ENCODE results near the gene PRDM16. TPM values are rescaled to one million over a fixed set of nuclear protein-coding genes. Genes with fewer than 3 reads are reported as not detected.

Gene PRDM16
- total and polyA plus RNA-seq, 2 of the 4 experiments (the other 2 are of a cell fraction) = 0.02 TPM; not detected in 1

DNA sequence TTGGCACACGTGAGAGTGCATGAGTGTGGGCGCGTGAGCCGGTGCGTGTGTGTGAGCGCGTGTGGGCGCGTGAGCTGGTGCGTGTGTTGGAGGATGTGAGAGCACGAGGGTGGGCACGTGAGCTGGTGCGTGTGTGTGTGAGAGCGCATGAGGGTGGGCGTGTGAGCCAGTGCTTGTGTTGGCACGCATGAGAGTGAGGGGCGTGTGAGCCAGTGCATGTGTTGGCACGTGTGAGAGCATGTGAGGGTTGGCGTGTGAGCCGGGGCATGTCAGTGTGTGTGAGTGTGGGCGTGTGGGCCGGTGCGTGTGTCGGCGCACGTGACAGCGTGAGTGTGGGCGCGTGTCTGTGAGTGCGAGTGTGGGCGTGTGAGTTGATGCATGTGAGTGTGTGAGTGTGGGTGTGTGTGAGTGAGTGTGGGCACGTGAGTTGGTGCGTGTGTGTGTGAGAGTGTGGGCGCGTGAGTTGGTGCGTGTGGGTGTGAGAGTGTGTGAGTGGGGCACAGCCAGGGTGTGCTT is 339.8 kb downstream of the PRDM16 start:
- Histone ChIP-seq H3K4ac (ENCODE audit: low read depth, low read length) (no peak overlapping the region), H4K5ac (ENCODE audit: low read depth, low read length) (no peak overlapping the region), H3K14ac (replicated peaks; ENCODE audit: low read depth, low read length) (no peak overlapping the region), H2AFZ (replicated peaks; ENCODE audit: low read length, poor library complexity) (peak overlapping the region; percentile 49), H2BK20ac (ENCODE audit: low read depth, low read length) (no peak overlapping the region), H3K4me2 (ENCODE audit: low read depth, low read length) (no peak overlapping the region), H3K27ac (ENCODE audit: insufficient read depth, low read length) (no peak overlapping the region), H3K9me3 (ENCODE audit: control insufficient read depth, insufficient read depth, low read length) (peaks cover 3% of the 10 kb centered on the region; the same call in 1 of the 2 replicates), H2BK5ac (ENCODE audit: low read depth, low read length, poor library complexity, severe bottlenecking) (no peak overlapping the region), H3K56ac (ENCODE audit: extremely low read depth, insufficient read depth, low read length) (no peak overlapping the region), H3K23ac (ENCODE audit: low read depth, low read length) (no peak overlapping the region), H2AK9ac (replicated peaks; ENCODE audit: low read depth, low read length, poor library complexity) (no peak overlapping the region), H3K4me1 (ENCODE audit: control insufficient read depth, insufficient read depth, low read length) (no peaks in the 10 kb centered on the region), H3K36me3 (ENCODE audit: control insufficient read depth, insufficient read depth, low read length) (no peaks in the 10 kb centered on the region), H4K20me1 (ENCODE audit: insufficient read depth, low read length) (no peaks in the 10 kb centered on the region), H2BK120ac (ENCODE audit: low read depth, low read length) (no peak overlapping the region), H3K18ac (ENCODE audit: low read depth, low read length) (no peak overlapping the region), H3K27me3 (ENCODE audit: control insufficient read depth, insufficient read depth, low read length) (no peaks in the 10 kb centered on the region; the same call in 1 of the 2 replicates), H4K91ac (ENCODE audit: insufficient read depth, low read depth, low read length) (no peak overlapping the region), H4K8ac (ENCODE audit: low read depth in 2 of 2, low read length in 2 of 2) (no peak overlapping the region), H3K9ac (ENCODE audit: low read depth, low read length) (no peak overlapping the region), H3K4me3 (ENCODE audit: insufficient read depth, low read depth, low read length) (no peak overlapping the region), H2BK15ac (ENCODE audit: low read depth, low read length) (no peak overlapping the region), H2AK5ac (ENCODE audit: low read depth, low read length) (no peak overlapping the region), H3K9me1 (ENCODE audit: insufficient read depth, low read length) (no peaks in the 10 kb centered on the region), H3K79me1 (ENCODE audit: low read depth in 1 of 2, low read length in 2 of 2) (no peaks in the 10 kb centered on the region)
- ATAC-seq (ENCODE audit: low read depth) (no peak), DNase-seq (no peak)
- POLR2A ChIA-PET (ENCODE audit: unreplicated experiment) = no interaction called here
- intact Hi-C loops (cut with micrococcal nuclease) (no loop called here), in situ Hi-C loops (cut with MboI; ENCODE audit: low sequenced_read_pairs) (no loop called here), dilution Hi-C loops (cut with HindIII; ENCODE audit: low sequenced_read_pairs, unreplicated experiment) (no loop called here)
- BruUV-seq (replicated peaks) = no TSS peak
- WGBS, 2 experiments (ENCODE audit: extremely low coverage in 2 of 2, insufficient read length in 1 of 2) = 94% methylated on average over 26 of the region's 36 CpGs; no CpG with 5 or more reads in 1 of the 2 experiments
- CTCF ChIA-PET = no interaction called here
- TF ChIP-seq FOS (IDR thresholded peaks at IDR 0.05; ENCODE audit: low read depth, low read length) (no peak), NFE2L2 (IDR thresholded peaks at IDR 0.05; ENCODE audit: low read depth, low read length) (no peak), MAZ (IDR thresholded peaks at IDR 0.05; ENCODE audit: borderline replicate concordance, low read depth, low read length) (no peak), MAFK (IDR thresholded peaks at IDR 0.05; ENCODE audit: low read depth, low read length) (no peak), RCOR1 (IDR thresholded peaks at IDR 0.05; ENCODE audit: insufficient replicate concordance, low read length) (no peak), RAD21 (IDR thresholded peaks at IDR 0.05; ENCODE audit: low read length) (no peak), BHLHE40 (IDR thresholded peaks at IDR 0.05; ENCODE audit: low read depth, low read length) (no peak), SMC3 (IDR thresholded peaks at IDR 0.05; ENCODE audit: low read depth, low read length) (no peak), USF2 (IDR thresholded peaks at IDR 0.05; ENCODE audit: low read depth, low read length) (no peak), POLR2A (IDR thresholded peaks at IDR 0.05; ENCODE audit: low read depth, low read length) (no peak), CTCF (conservative IDR thresholded peaks at IDR 0.05; ENCODE audit: low read depth, low read length) (no peak), CHD1 (IDR thresholded peaks at IDR 0.05; ENCODE audit: low read depth, low read length) (no peak), MXI1 (IDR thresholded peaks at IDR 0.05; ENCODE audit: borderline replicate concordance, low read depth, low read length) (no peak), RFX5 (IDR thresholded peaks at IDR 0.05; ENCODE audit: low read depth, low read length) (no peak), CEBPB (IDR thresholded peaks at IDR 0.05; ENCODE audit: low read depth, low read length) (no peak)
- TF ChIP-seq, protein P1, sequence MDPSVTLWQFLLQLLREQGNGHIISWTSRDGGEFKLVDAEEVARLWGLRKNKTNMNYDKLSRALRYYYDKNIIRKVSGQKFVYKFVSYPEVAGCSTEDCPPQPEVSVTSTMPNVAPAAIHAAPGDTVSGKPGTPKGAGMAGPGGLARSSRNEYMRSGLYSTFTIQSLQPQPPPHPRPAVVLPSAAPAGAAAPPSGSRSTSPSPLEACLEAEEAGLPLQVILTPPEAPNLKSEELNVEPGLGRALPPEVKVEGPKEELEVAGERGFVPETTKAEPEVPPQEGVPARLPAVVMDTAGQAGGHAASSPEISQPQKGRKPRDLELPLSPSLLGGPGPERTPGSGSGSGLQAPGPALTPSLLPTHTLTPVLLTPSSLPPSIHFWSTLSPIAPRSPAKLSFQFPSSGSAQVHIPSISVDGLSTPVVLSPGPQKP (IDR thresholded peaks at IDR 0.05; ENCODE audit: borderline replicate concordance, low read depth, low read length) = no peak
